NCI-H187 (cell line): Measurements from ENCODE around the gene SAP25.
"Not testable (repeated sequence)": the region's sequence is repeated elsewhere in the genome, so short reads cannot be mapped to it uniquely, and the experiment has no call there.

ENCODE experiments used
- DNase-seq, 2 experiments: peaks; one replicate each; lab custom pipeline; 2025; lab: John Stamatoyannopoulos, UW

Gene SAP25

DNA sequence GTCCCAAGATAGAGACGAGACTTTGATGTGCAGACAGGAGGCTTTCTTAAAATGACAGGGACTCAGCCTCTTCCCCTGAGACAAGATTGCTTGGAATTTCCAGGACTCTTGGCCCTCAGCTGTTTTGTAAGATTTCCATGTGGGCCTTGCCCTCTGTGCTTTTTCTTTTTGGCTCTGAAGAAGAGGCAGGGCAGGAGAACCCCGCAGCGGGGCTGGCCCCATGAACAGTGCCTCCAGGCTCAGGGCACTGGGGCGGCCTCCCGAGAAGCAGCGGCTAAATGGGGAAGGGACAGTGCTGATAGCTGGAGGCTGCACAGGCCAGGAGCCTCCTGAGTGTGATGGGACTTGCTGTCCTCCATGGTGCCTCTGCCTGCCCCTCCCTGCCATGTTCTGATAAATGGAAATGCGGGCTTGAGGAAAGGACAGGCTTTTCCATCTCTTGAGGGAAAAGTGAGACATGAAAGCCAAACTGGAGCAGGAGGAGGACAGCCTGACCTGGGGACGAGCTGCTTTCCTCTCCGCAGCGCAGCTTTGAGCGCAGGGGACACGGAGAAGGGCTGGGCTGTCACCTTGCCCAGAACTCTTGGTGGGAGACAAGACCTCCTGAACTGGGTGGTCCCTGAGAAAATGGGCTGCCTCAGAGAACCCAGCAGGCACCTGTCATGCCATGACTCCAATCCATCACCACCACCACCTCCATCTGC lies 12.1 kb downstream of the SAP25 start:
- DNase-seq, result no peak

- no peak for DNase-seq
These were observed 14.6 kb downstream of the SAP25 start for GRCh38 chr7:100559127-100559526.

DNA sequence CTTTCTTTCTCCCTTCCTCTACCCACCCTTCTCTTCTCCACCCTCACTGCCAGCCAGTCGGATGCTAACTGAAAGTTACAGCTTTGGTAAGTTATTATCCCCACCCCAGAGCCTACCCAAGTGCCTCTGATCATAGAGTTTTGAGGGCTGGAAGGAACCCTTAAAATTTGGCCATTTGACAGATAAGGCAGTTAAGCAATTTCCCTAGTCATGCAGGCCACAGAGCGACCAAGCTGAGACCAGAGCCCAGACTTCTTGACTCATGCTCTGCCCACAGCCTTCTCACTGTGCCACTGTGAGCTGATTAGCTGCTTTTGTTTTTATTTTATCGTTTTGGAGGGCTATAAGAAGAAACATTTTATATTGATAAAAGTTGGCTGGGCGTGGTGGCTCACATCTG lies 17.2 kb downstream of the SAP25 start:
- DNase-seq, result no peak

- no peak for DNase-seq
These were observed 18.0 kb downstream of the SAP25 start for GRCh38 chr7:100555701-100556100.

DNA sequence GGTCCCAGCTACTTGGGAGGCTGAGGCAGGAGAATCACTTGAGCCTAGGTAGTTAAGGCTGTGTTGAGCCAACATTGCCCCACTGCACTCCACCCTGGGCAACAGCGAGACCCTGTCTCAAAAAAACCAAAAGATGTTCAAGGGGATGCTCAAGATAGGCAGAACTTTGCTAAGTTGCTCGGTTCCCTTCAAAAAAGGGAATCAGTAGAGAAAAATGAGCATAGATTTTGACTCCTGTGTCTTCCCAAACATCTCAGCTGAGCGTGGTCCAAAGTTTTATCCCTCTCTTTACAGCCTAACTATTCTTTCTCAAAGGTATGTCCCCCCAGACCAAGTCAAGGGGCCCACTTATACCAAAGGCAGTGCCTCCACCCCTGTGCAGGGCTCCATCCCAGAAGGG lies 20.7 kb downstream of the SAP25 start:
- no peak for DNase-seq

GRCh38 chr7:100552532-100552931 lies 21.2 kb downstream of the SAP25 start:
- no peak for DNase-seq

DNA sequence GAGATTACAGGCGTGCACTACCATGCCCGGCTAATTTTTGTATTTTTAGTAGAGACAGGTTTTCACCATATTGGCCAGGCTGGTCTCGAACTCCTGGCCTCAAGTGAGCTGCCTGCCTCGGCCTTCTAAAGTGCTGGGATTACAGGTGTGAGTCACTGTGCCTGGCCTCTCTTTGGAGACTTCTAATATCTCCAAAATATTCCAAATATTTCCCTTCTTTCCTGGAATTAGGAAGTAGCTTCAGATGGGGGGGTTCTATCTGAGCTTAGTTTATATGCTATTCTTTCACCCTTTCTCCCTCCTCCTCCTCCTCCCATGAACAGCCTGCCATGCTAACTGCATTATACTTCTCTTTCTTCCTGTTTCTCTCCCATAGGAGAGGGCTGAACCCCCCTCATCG lies 25.3 kb downstream of the SAP25 start:
- DNase-seq, result not testable (repeated sequence)

DNA sequence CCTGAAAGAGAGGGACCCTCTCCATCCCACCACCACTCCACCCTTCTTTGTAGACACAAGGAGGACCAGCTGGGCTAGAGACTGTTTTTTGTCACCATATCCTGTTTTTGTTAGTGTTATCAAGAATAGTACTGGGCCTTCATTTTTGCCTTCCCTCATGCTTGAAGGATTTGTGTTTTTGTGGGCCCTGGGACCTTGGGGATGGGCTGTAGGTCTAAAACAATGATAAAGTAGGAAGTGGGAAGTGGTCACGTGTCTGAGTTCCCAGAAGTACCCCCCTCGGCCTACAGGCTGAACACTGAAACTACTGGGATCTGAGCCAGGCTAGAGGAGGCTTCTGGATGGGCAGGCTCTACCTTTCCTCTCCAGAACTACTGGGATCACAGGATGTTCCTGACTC lies 25.8 kb downstream of the SAP25 start:
- no peak for DNase-seq

- no peak for DNase-seq
These were observed 26.5 kb downstream of the SAP25 start for GRCh38 chr7:100546926-100547800.

DNA sequence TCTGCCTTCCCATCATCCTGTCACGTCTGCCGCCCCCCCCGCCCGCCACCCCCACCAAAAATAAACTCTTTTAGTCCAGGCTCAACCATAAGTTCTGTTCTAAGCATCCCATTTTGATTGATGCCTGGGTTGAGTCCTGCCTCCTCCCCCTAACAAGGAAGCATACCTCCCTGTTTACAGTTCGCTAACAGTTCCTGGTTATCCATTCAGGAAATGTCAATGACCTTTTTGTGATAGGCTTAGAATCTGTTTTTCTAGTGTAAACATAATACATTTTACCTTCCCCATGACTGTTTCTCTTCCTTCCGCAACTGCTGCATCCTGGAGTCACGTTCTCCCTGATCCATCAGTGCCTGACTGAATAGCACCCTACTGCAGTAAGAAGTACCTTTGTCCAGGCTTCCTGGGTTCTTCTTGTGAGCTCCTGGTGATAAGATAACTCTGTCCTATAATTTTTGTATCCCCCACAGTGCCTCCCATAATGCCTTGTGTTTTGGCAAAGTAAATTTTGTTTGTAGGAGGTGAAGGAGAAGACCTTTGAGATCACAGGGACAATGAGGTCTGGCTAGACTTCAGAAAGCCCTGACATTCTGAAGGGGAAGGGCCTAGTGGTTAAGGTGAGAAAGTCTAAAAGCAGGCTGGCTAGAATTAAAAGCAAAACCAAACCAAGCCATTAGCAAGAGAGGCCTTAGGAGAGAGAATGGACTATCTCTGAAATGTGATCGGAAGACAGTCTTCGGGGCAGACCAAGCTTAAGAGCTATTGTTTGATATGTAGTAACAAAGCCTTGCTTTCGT lies 27.4 kb downstream of the SAP25 start:
- no peak for DNase-seq

- no peak for DNase-seq
These were observed 28.2 kb downstream of the SAP25 start for GRCh38 chr7:100545360-100546128.

DNA sequence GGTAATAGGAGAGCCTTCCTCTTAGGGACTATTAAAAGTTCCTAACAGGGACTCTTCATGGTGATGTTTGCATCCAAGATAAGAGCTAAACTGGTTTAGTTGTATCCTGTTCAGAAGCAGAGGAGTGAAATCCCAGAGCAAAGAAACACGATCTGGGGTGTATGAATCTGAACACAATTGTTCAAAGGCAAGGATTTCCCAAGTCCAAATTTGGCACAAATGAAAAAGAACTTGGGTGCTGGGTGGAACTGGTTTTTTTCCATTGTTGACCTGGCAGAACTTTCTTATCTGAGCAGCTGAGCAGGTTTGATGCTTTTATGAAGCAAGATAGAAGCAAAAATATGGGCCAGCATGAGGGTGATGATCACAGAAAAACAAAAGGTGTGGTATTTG lies 28.7 kb downstream of the SAP25 start:
- DNase-seq, result no peak

DNA sequence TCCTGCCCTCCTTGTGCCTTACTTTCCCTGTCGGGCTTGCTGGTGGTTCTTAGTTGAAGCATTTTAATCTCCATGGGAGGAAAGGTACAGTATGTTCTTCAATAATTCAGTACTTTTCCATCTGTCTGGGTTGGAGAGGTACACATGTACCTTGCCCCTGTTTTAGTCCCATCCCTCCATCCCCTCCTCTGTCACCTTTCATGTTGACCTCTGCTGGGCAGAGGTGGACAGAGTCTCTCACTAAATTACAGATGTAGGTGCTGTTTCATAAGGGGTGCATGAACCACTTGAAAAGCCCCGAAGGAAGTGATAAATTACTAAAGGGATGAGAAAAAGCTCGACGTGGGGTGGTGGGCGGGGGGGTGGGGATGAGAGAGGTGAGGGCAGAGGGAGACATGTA lies 29.3 kb downstream of the SAP25 start:
- no peak for DNase-seq

DNA sequence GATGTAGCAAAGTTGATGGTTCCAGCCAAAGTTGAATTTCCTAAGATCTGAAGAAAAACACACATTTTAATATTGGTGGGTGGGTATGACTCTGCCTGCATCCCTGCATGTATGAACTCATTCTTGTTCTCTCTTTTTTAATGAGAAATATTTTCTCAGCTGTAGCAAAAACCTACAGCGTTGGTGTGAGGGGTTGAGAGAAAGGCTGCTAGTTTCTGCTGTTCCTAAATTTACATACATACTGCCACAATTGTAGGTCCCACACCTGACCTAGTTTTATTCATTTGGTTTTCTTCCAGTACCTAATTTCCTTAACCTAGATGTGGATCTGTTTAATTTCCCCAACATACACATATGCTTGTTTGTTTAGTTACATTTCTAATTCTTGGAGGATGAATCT lies 30.1 kb downstream of the SAP25 start:
- no peak for DNase-seq

GRCh38 chr7:100541309-100541708 lies 32.4 kb downstream of the SAP25 start:
- not testable (repeated sequence) for DNase-seq

DNA sequence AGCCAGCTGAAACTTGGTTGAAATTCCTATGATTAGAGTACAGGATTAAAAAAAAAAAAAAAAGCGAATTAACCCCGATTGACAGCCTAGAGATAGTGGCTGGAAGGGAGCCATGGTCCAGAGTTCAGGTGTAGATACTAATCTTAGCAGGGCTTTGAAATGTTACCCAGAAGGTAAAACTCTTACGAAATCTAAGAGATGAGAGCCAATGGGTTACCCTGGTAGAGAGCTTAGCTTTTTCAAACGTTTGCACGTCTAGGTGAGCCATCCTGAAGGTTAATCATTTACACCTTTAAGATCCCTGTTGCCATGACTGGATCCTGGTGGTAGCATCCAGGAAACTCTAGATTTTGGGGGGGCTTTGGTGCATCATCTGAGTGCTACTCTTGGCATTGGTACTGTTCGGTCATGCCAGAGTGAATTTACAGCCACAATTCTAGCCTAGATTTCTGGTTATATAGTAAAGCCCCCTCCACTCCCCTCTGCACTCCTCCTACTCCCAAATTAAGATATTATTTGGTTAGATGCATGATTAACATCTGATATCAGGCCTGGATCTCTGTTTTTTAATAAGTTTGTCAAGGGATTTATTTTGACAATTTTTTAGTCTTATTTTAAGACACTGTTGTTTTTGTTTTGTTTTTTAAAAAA lies 33.5 kb downstream of the SAP25 start:
- DNase-seq, result no peak

GRCh38 chr7:100539436-100540006 lies 34.2 kb downstream of the SAP25 start:
- DNase-seq, result no peak

DNA sequence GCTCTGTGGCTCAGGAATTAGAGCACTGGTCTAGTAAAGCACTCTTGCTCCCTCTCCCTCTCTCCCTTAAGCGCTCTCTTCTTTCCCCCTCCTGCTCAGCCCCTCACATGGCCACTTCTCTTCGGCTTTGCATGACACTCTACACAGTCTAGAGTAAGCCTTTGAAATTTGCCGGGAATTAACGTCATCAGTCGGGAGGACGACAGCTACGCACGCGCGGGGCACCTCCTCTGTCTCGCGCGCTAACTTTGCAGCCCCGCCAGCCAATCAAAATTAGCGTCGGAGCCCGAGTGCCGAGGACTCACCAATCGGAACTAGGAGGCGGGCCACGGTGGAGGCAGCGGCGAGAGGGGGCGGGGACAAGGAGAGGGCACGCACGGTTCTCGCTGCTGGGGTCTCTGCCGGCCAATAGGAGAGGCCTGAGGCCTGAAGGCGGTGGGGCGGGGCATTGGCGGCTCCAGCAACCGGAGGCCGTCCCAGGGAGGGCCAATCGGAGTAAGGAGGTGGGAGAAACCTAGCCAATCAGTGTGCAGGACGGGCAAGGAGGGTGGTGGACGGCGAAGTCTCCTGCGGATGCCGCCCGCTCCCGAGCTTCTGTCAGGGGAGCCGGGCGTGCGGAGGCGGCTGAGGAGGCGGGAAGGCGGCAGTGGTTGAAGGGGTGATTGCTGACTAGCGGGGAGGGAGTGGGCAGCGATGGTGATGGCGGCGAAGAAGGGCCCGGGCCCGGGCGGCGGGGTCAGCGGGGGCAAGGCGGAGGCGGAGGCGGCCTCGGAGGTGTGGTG lies 34.9 kb downstream of the SAP25 start, which contains the start of gene AGFG2:
Gene AGFG2, plus strand, starts transcription at position 550 of the 782 bp plus-strand sequence. Its CDS starts 144 bp downstream, at position 694.
- DNase-seq, result peak; percentile 99 to 100

- DNase-seq, result no peak
These were observed 35.4 kb downstream of the SAP25 start for GRCh38 chr7:100538348-100538653.

GRCh38 chr7:100536695-100537094 lies 37.0 kb downstream of the SAP25 start:
- not testable (repeated sequence) for DNase-seq
